MM.1S (cell line): ENCODE data around the gene PRKAR1B.

Source experiments
- DNase-seq: peaks from one replicate; pipeline ENCODE4 v3.0.0-alpha.2; 2015
- H2AFZ ChIP-seq: fragments of 300-600 bp; sonication (generic); 2 replicates; pipeline ENCODE4 v1.6.0; 2016; ENCODE audit warnings: antibody characterized with exemption, low read length
- H3F3A ChIP-seq: fragments of 300-600 bp; sonication (generic); 2 replicates; pipeline ENCODE4 v1.6.1; 2016; ENCODE audit warnings: mild to moderate bottlenecking, antibody characterized with exemption, low read length, moderate library complexity, mixed read lengths; ENCODE audit not compliant: insufficient read depth
- H3K27ac ChIP-seq: fragments of 300-600 bp; sonication (generic); 2 replicates; pipeline ENCODE4 v1.5.1; 2016; ENCODE audit warnings: mild to moderate bottlenecking, low read length
- H3K27me3 ChIP-seq: fragments of 300-600 bp; sonication (generic); replicated peaks from 2 replicates; pipeline ENCODE4 v1.6.0; 2016; ENCODE audit warnings: low read length; ENCODE audit not compliant: insufficient read depth
- H3K36me3 ChIP-seq: fragments of 300-600 bp; sonication (generic); replicated peaks from 2 replicates; pipeline ENCODE4 v1.6.1; 2016; ENCODE audit warnings: mild to moderate bottlenecking, low read length, mixed read lengths; ENCODE audit not compliant: insufficient read depth
- H3K4me1 ChIP-seq: fragments of 300-600 bp; sonication (generic); 2 replicates; pipeline ENCODE4 v1.6.1; 2016; ENCODE audit warnings: low read length, mixed read lengths
- H3K4me2 ChIP-seq: fragments of 300-600 bp; sonication (generic); 2 replicates; pipeline ENCODE4 v1.6.0; 2016; ENCODE audit warnings: low read depth, low read length
- H3K4me3 ChIP-seq: fragments of 300-600 bp; sonication (generic); 2 replicates; pipeline ENCODE4 v1.5.1; 2016; ENCODE audit warnings: low read length, mixed read lengths
- H3K79me2 ChIP-seq: fragments of 300-600 bp; sonication (generic); 2 replicates; pipeline ENCODE4 v1.6.1; 2016; ENCODE audit warnings: mixed run types, low read length, mixed read lengths
- H3K9ac ChIP-seq: fragments of 300-600 bp; sonication (generic); 2 replicates; pipeline ENCODE4 v1.6.1; 2016; ENCODE audit warnings: low read length, mixed read lengths
- H3K9me2 ChIP-seq: fragments of 300-600 bp; sonication (generic); replicated peaks from 2 replicates; pipeline ENCODE4 v1.6.1; 2016; ENCODE audit warnings: mild to moderate bottlenecking, low read length, mixed read lengths; ENCODE audit not compliant: insufficient read depth
- H3K9me3 ChIP-seq: fragments of 300-600 bp; sonication (generic); replicated peaks from 2 replicates; pipeline ENCODE4 v1.6.1; 2016; ENCODE audit warnings: mild to moderate bottlenecking, low read length, mixed read lengths; ENCODE audit not compliant: insufficient read depth
- H4K20me1 ChIP-seq: fragments of 300-600 bp; sonication (generic); 2 replicates; pipeline ENCODE4 v1.6.1; 2016; ENCODE audit warnings: mild to moderate bottlenecking, low read length, moderate library complexity, mixed read lengths; ENCODE audit not compliant: insufficient read depth
- EZH2 ChIP-seq: fragments of 300-600 bp; sonication (generic); optimal IDR thresholded peaks from 2 replicates; pipeline ENCODE3; 2017; ENCODE audit warnings: low read depth, mild to moderate bottlenecking, antibody characterized with exemption, low read length, mixed read lengths
- EZH2phosphoT487 ChIP-seq: fragments of 300-600 bp; sonication (generic); IDR thresholded peaks from 2 replicates; pipeline ENCODE4 v1.6.1; 2018; ENCODE audit warnings: antibody characterized with exemption, low read length
- TF ChIP-seq, protein P1 (sequence below): fragments of 300-600 bp; sonication (generic); IDR thresholded peaks from 2 replicates; pipeline ENCODE4 v1.5.1; 2016; ENCODE audit warnings: antibody characterized with exemption, low read length, mixed read lengths

Gene PRKAR1B

DNA sequence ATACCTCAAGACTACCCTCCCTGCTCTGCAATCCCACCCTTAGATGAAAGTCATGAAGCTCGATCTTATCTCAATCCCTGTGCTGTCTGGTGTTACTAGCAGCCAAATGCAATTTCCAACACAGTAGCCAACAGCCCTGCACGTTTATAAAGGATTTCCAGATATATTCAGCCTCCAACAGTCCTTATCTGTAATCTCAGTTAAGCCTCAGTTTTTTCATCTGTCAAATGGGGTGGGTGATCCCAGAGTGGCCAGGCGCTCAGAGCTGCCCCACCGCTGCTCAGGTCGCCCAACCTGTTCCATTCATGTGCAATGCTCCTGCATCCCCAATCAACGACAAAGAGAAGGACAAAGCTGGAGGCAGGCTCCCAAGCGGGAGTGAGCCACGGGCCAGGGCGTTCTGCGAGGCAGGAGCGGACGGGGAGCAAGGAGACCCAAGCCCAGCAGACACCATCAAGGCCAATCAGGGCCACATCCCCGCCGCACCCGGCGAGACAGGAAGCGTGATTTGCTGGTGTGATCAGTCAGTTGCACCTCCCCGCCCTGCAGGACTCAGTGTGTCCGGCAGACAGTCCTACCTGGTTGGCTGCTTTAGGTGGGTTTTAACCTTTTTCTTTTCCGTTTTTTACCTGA, 227.1 kb downstream of the PRKAR1B start:
- H3K9ac ChIP-seq, result no peak overlapping the region
- H3K4me1 ChIP-seq, result no peaks in the 10 kb centered on the region
- no peaks in the 10 kb centered on the region for H4K20me1 ChIP-seq
- no peak overlapping the region for H2AFZ ChIP-seq
- no peaks in the 10 kb centered on the region for H3K9me3 ChIP-seq
- no peak for TF ChIP-seq EZH2
- TF ChIP-seq EZH2phosphoT487, result no peak
- TF ChIP-seq, protein P1, sequence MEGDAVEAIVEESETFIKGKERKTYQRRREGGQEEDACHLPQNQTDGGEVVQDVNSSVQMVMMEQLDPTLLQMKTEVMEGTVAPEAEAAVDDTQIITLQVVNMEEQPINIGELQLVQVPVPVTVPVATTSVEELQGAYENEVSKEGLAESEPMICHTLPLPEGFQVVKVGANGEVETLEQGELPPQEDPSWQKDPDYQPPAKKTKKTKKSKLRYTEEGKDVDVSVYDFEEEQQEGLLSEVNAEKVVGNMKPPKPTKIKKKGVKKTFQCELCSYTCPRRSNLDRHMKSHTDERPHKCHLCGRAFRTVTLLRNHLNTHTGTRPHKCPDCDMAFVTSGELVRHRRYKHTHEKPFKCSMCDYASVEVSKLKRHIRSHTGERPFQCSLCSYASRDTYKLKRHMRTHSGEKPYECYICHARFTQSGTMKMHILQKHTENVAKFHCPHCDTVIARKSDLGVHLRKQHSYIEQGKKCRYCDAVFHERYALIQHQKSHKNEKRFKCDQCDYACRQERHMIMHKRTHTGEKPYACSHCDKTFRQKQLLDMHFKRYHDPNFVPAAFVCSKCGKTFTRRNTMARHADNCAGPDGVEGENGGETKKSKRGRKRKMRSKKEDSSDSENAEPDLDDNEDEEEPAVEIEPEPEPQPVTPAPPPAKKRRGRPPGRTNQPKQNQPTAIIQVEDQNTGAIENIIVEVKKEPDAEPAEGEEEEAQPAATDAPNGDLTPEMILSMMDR, result no peak
- H3K79me2 ChIP-seq, result no peaks in the 10 kb centered on the region
- H3K27me3 ChIP-seq, result no peaks in the 10 kb centered on the region
- H3K4me2 ChIP-seq, result no peak overlapping the region
- no peak for DNase-seq
- H3K9me2 ChIP-seq, result no peaks in the 10 kb centered on the region
- H3K36me3 ChIP-seq, result no peaks in the 10 kb centered on the region
- no peak overlapping the region for H3K4me3 ChIP-seq
- no peaks in the 10 kb centered on the region for H3F3A ChIP-seq
- no peak overlapping the region for H3K27ac ChIP-seq
